GM12874 (cell line): ENCODE measurements around the gene NCK2.

Experiments
- CTCF ChIP-seq: IDR thresholded peaks from 2 replicates; pipeline ENCODE4 v1.5.1; 2011; ENCODE audit warnings: low read depth, mild to moderate bottlenecking, control low read depth, low read length, moderate library complexity; ENCODE audit not compliant: insufficient read depth

The NCK2 gene

GRCh38 chr2:105872830-105873229 is 128.1 kb downstream of the NCK2 start:
- TF ChIP-seq CTCF, result no peak

GRCh38 chr2:105873281-105873680 is 128.6 kb downstream of the NCK2 start:
- TF ChIP-seq CTCF, result no peak

GRCh38 chr2:105873721-105874120 is 129.0 kb downstream of the NCK2 start:
- TF ChIP-seq CTCF, result no peak

GRCh38 chr2:105874466-105874865 is 129.8 kb downstream of the NCK2 start:
- no peak for TF ChIP-seq CTCF

GRCh38 chr2:105875241-105875640 is 130.5 kb downstream of the NCK2 start:
- TF ChIP-seq CTCF, result no peak

GRCh38 chr2:105876191-105876590 is 131.5 kb downstream of the NCK2 start:
- no peak for TF ChIP-seq CTCF

- no peak for TF ChIP-seq CTCF
These were observed 133.2 kb downstream of the NCK2 start for GRCh38 chr2:105877945-105878344.
